HCT116 (cell line): ENCODE data around the gene DLEU7. TPM values are rescaled to one million over a fixed set of nuclear protein-coding genes. Genes with fewer than 3 reads are reported as not detected.

Source experiments
- ATAC-seq: fragments of 200-7000 bp; cut with Tn5 transposase; 2 replicates; pipeline ENCODE4 v1.9.1; 2020; ENCODE audit warnings: mild to moderate bottlenecking, moderate library complexity
- BruUV-seq: library from RNA; stranded (reverse); fragments of 400-500 nt; replicated peaks from 2 replicates; lab custom pipeline; 2021; lab: Mats Ljungman, UMichigan
- CTCF ChIA-PET: fragments of 300-600 bp; sonication (Branson Sonifier 250); formaldehyde crosslinking; loops from one replicate; lab custom pipeline; 2021; ENCODE audit warnings: antibody characterized with exemption; lab: Charles Lee
- POLR2A ChIA-PET: fragments of 300-600, 350-600 bp; sonication (Branson Sonifier 250); formaldehyde crosslinking; loops from one replicate; lab custom pipeline; 2021; ENCODE audit warnings: antibody characterized with exemption; lab: Charles Lee
- RAD21 ChIA-PET, 2 experiments: fragments of 300-600 bp; sonication (Branson Sonifier 250); formaldehyde crosslinking; loops; one replicate each; lab custom pipeline; 2023; ENCODE audit warnings: low total read pairs in 2 of 2; ENCODE audit not compliant: uncharacterized antibody in 2 of 2, unreplicated experiment in 2 of 2, low non-redundant PET in 1 of 2; lab: Charles Lee
- DNase-seq: peaks from one replicate; pipeline ENCODE4 v3.0.0-alpha.2; 2010; ENCODE audit warnings: low read depth, low spot score
- H2AFZ ChIP-seq: fragments of 200-600 bp; shearing (Covaris generic), sonication (generic); 2 replicates; pipeline ENCODE4 v1.6.1; 2017; ENCODE audit warnings: low read depth, mixed run types, mixed read lengths, antibody characterized with exemption, low read length; ENCODE audit not compliant: poor library complexity, severe bottlenecking
- H3K27ac ChIP-seq: 2 replicates; pipeline ENCODE4 v1.5.1; 2012; ENCODE audit warnings: low read depth, low read length
- H3K27me3 ChIP-seq: fragments of 200-600 bp; sonication (generic); 2 replicates; pipeline ENCODE4 v1.6.1; 2016; ENCODE audit warnings: mixed run types, low read length, mixed read lengths; ENCODE audit not compliant: insufficient read depth
- H3K36me3 ChIP-seq, 2 experiments: fragments of 200-500 bp in 1 of 2; fragments of 200-600 bp in 1 of 2; sonication (Bioruptor generic) in 1 of 2; sonication (generic) in 1 of 2; 2 replicates each; pipeline versions ENCODE4 v1.5.1 to v1.6.1; 2014 to 2016; ENCODE audit warnings: low read length in 2 of 2, inconsistent platforms in 1 of 2, mixed read lengths in 1 of 2, mixed run types in 1 of 2; ENCODE audit not compliant: insufficient read depth in 2 of 2, control insufficient read depth in 1 of 2
- H3K4me1 ChIP-seq, 2 experiments: fragments of 200-600 bp in 1 of 2; sonication (generic) in 1 of 2; 2 replicates each; pipeline versions ENCODE4 v1.5.1 to v1.6.1; 2012 to 2017; ENCODE audit warnings: low read length in 2 of 2, inconsistent platforms in 1 of 2, mild to moderate bottlenecking in 1 of 2, mixed read lengths in 1 of 2, mixed run types in 1 of 2, moderate library complexity in 1 of 2; ENCODE audit not compliant: insufficient read depth in 2 of 2, control insufficient read depth in 1 of 2
- H3K4me2 ChIP-seq: fragments of 200-600 bp; sonication (generic); 2 replicates; pipeline ENCODE4 v1.6.1; 2017; ENCODE audit warnings: mixed run types, low read length, mixed read lengths
- H3K4me3 ChIP-seq, 2 experiments: fragments of 200-600 bp in 1 of 2; sonication (generic) in 1 of 2; replicated peaks in 1 of 2; 2 replicates each; pipeline ENCODE4 v1.5.1; 2011 to 2016; ENCODE audit warnings: low read length in 2 of 2, control low read depth in 1 of 2, low read depth in 1 of 2, mild to moderate bottlenecking in 1 of 2, mixed read lengths in 1 of 2, mixed run types in 1 of 2
- H3K79me2 ChIP-seq: fragments of 200-600 bp; sonication (generic); 2 replicates; pipeline ENCODE4 v1.6.1; 2017; ENCODE audit warnings: mild to moderate bottlenecking, mixed run types, low read length, moderate library complexity, mixed read lengths; ENCODE audit not compliant: insufficient read depth
- H3K9ac ChIP-seq: fragments of 200-600 bp; sonication (generic); 2 replicates; pipeline ENCODE4 v1.6.1; 2016; ENCODE audit warnings: low read length, mixed read lengths
- H3K9me2 ChIP-seq: fragments of 200-600 bp; sonication (generic), shearing (Covaris generic); 2 replicates; pipeline ENCODE4 v1.6.1; 2017; ENCODE audit warnings: mixed run types, mild to moderate bottlenecking, moderate library complexity; ENCODE audit not compliant: insufficient read depth
- H3K9me3 ChIP-seq, 2 experiments: fragments of 200-500 bp in 1 of 2; fragments of 200-600 bp in 1 of 2; sonication (Bioruptor generic) in 1 of 2; sonication (generic) in 1 of 2; 2 replicates each; pipeline ENCODE4 v1.6.1; 2014 to 2017; ENCODE audit warnings: low read length in 2 of 2, mixed read lengths in 2 of 2, inconsistent platforms in 1 of 2, low read depth in 1 of 2, mild to moderate bottlenecking in 1 of 2, mixed run types in 1 of 2, moderate library complexity in 1 of 2; ENCODE audit not compliant: control insufficient read depth in 1 of 2, insufficient read depth in 1 of 2
- H4K20me1 ChIP-seq: fragments of 200-600 bp; sonication (generic), shearing (Covaris generic); 2 replicates; pipeline ENCODE4 v1.6.1; 2017; ENCODE audit warnings: mixed run types, mild to moderate bottlenecking, moderate library complexity; ENCODE audit not compliant: insufficient read depth
- CBX3 ChIP-seq: IDR thresholded peaks from 2 replicates; pipeline ENCODE4 v1.6.1; 2012; ENCODE audit warnings: low read depth
- CEBPB ChIP-seq: IDR thresholded peaks from 2 replicates; pipeline ENCODE4 v1.6.1; 2012; ENCODE audit warnings: low read depth
- CTCF ChIP-seq, 3 experiments: fragments of 200-600 bp in 1 of 3; sonication (generic) in 1 of 3; IDR thresholded peaks in 2 of 3; conservative IDR thresholded peaks in 1 of 3; 2 replicates each; pipeline ENCODE4 v1.5.1; 2012 to 2017; ENCODE audit warnings: low read depth in 2 of 3, low read length in 2 of 3, antibody characterized with exemption in 1 of 3, borderline replicate concordance in 1 of 3, control low read depth in 1 of 3, mild to moderate bottlenecking in 1 of 3, mixed read lengths in 1 of 3, mixed run types in 1 of 3, moderate library complexity in 1 of 3; ENCODE audit not compliant: insufficient read depth in 1 of 3
- EZH2phosphoT487 ChIP-seq: fragments of 200-600 bp; IDR thresholded peaks from 2 replicates; pipeline ENCODE4 v1.6.1; 2018; ENCODE audit warnings: antibody characterized with exemption, borderline replicate concordance
- POLR2A ChIP-seq: IDR thresholded peaks from 2 replicates; pipeline ENCODE4 v1.7.0; 2011; ENCODE audit warnings: borderline replicate concordance; ENCODE audit not compliant: insufficient read depth, insufficient read length; ENCODE audit errors: extremely low read depth
- POLR2AphosphoS5 ChIP-seq: IDR thresholded peaks from 2 replicates; pipeline ENCODE4 v1.6.1; 2011; ENCODE audit warnings: mild to moderate bottlenecking, low read depth, low read length, moderate library complexity
- RAD21 ChIP-seq: IDR thresholded peaks from 2 replicates; pipeline ENCODE4 v1.6.1; 2012; ENCODE audit warnings: low read depth, mild to moderate bottlenecking
- SIN3A ChIP-seq: IDR thresholded peaks from 2 replicates; pipeline ENCODE4 v1.6.1; 2012; ENCODE audit warnings: low read depth
- YY1 ChIP-seq: IDR thresholded peaks from 2 replicates; pipeline ENCODE4 v1.6.1; 2011; ENCODE audit warnings: low read length, low read depth, moderate library complexity, mild to moderate bottlenecking; ENCODE audit not compliant: insufficient replicate concordance; ENCODE audit errors: extremely low read depth
- ZFX ChIP-seq: fragments of 450-650 bp; IDR thresholded peaks from 2 replicates; pipeline ENCODE4 v1.6.1; 2017
- ZNF274 ChIP-seq: fragments of 200-500 bp; sonication (Bioruptor generic); IDR thresholded peaks from 2 replicates; pipeline ENCODE4 v1.6.1; 2014; ENCODE audit warnings: mild to moderate bottlenecking, low read depth, low read length, inconsistent platforms
- intact Hi-C: fragments of 100-400 bp; cut with micrococcal nuclease; formaldehyde crosslinking; loops from 2 replicates; pipeline ENCODE4 v1.10.0; 2022
- total RNA-seq: library from RNA; stranded (reverse); gene quantifications from one replicate; pipeline ENCODE4 v1.2.1, GENCODE V29; 2021; ENCODE audit not compliant: unreplicated experiment

The DLEU7 gene
- total RNA-seq, 1 experiment from 2014 or later: not detected

GRCh38 chr13:50846861-50847475 lies 3.5 kb upstream of the DLEU7 start:
- Histone ChIP-seq H2AFZ (no peak overlapping the region), H3K9me3 (no peaks in the 10 kb centered on the region), H3K27me3 (no peaks in the 10 kb centered on the region), H3K9ac (no peak overlapping the region), H3K4me1 (no peaks in the 10 kb centered on the region), H3K4me3 (no peak overlapping the region), H3K9me2 (no peaks in the 10 kb centered on the region), H3K36me3 (no peaks in the 10 kb centered on the region), H3K27ac (no peak overlapping the region), H4K20me1 (no peaks in the 10 kb centered on the region), H3K79me2 (no peaks in the 10 kb centered on the region), H3K4me2 (no peak overlapping the region)
- no TSS peak for BruUV-seq
- ChIA-PET POLR2A (no interaction called here), RAD21 (no interaction called here), CTCF (no interaction called here)
- no peak for DNase-seq
- intact Hi-C loops: no loop called here
- ATAC-seq: no peak
- TF ChIP-seq ZNF274 (no peak), CEBPB (no peak), ZFX (no peak), YY1 (no peak), POLR2A (no peak), SIN3A (no peak), CTCF (IDR thresholded peaks at IDR 0.05 in 2 of 3, conservative IDR thresholded peaks at IDR 0.05 in 1 of 3; ENCODE audit: borderline replicate concordance in 1 of 3, insufficient read depth in 1 of 3, low read depth in 2 of 3, low read length in 2 of 3) (no peak), RAD21 (no peak)

GRCh38 chr13:50845211-50845610 lies 1.7 kb upstream of the DLEU7 start:
- Histone ChIP-seq H3K4me1 (no peaks in the 10 kb centered on the region), H3K9me2 (no peaks in the 10 kb centered on the region), H2AFZ (no peak overlapping the region), H3K4me3 (no peak overlapping the region), H3K27me3 (no peaks in the 10 kb centered on the region), H3K9me3 (no peaks in the 10 kb centered on the region), H3K27ac (no peak overlapping the region), H3K36me3 (no peaks in the 10 kb centered on the region), H3K4me2 (no peak overlapping the region), H3K79me2 (no peaks in the 10 kb centered on the region), H3K9ac (no peak overlapping the region), H4K20me1 (no peaks in the 10 kb centered on the region)
- BruUV-seq: no TSS peak
- ATAC-seq (no peak), DNase-seq (no peak)
- intact Hi-C loops: no loop called here
- ChIA-PET CTCF (no interaction called here), POLR2A (no interaction called here), RAD21 (no interaction called here)
- TF ChIP-seq RAD21: no peak
- no peak for TF ChIP-seq CEBPB
- TF ChIP-seq CTCF (IDR thresholded peaks at IDR 0.05 in 2 of 3, conservative IDR thresholded peaks at IDR 0.05 in 1 of 3; ENCODE audit: borderline replicate concordance in 1 of 3, insufficient read depth in 1 of 3, low read depth in 2 of 3, low read length in 2 of 3): no peak
- no peak for TF ChIP-seq CBX3
- no peak for TF ChIP-seq POLR2AphosphoS5
- TF ChIP-seq EZH2phosphoT487: no peak
